Fibroblast of skin of left quadriceps (primary cell): Measurements from ENCODE around the gene CHST15.

Experiments
- DNase-seq, 2 experiments: peaks; one replicate each; pipeline ENCODE4 v3.0.0-alpha.2; 2013; ENCODE audit warnings: low read depth in 2 of 2

CHST15 gene

DNA sequence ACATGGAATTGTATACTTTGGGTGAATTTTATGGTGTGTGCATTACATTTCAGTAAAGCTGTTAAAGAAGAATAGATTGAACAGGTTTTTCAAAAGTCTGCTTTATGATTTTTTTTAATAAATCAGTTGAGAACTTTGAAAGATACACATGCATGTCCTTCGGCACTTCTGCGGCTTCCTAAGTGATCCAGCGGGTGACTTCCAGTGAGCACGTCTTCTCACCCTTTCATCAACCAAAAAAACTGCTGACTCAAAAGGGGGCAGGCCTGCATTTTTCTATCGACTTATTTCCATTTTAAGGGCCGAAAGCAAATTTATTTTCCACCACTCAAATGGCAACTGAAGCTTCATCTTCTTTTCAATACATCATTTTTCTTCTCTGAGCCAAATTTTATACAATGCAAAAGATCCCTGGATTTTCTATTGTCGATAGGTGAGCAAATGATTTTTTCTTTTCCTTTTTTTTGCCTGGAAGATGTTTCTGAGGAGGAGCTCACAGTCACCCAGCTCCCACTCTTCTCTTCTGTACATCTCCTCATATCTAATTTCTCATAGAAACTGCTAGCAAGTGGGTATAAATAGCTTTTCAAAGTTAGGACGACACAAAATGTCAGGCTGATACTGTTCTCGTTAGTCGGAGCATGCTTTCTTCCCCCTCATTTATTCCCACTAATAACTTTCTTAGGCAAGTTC lies 10.2 kb downstream of the CHST15 start:
- no peak for DNase-seq

DNA sequence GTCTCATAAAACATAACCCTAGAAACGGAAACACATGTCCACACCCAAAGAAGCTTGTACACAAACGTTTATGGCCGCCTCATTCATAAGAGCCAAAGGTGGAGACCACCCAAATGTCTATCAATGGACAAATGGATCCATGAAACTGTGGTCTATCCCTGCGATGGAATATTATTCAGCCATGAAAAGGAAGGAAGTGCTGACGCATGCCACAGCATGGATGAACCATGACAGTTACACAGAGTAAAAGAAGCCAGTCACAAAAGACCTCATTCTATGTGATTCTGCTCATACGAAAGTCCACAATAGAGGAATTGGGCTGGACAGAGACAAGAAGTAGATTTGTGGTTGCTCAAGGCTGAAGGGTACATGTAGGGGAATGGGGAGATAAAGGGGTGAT lies 10.8 kb downstream of the CHST15 start:
- DNase-seq: no peak

DNA sequence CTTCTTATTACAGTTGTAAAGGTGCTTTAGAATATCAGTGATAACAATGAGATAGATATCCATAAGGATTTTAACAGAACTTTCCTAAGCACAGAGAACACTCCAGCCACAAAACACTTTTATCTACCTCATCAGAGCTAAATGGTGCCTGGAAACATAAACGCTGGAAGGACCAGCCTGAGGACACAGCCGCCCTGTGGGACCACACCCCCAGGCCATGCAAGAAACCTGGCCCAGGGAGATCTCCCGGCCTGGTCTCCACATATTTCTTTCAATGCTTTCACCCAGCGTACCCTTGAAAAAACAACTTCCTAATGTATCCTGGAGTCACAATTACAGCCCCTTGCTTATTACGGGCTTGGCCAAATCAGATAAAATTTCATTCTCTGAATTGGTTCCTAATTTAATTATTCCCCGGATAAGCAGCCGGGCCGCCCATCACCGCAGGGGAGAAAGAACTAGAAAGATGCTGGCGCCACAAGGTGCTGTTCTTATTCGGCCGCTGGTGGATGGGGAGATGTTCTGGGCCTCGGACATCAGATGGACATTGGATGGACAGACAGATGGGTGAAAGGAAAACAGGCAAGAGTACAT lies 11.8 kb downstream of the CHST15 start:
- no peak for DNase-seq

DNA sequence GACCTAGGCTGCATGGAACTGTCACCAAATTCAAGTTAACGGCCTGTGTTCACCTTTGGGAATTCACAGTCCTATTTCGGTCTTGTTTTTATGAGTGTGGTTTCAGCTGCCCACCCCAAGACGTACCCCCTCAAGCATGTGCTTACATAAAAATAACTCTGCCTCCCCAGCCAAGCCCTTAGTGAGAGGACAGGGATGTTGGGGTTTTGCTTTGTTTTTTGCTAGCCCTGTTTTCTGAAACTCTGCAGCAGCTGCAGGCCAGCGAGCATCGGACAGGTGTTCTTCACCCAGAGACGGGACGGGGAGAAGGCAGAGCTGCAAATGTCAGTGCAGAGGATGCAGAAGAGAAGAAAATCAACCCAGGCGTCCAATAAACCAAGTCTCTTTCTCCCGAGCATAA lies 13.5 kb downstream of the CHST15 start:
- no peak for DNase-seq

DNA sequence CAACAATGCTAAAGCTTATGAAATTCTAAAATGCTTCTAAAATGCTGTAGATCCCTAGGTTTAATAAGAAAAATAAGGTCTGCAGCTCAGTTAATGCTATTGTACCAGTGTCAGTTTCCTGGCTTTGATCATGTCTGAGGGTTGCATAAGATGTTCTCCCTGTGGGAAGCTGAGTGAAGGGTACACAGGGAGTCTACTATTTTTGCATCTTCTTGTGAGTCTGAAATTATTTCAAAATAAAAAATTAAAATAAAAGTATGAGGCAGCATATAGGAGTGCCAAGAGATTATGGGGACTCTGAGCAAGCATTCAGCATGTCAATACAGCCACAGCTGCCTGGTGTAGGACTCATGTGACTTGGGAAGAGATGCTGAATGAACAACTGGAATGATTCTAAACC lies 14.7 kb downstream of the CHST15 start:
- no peak for DNase-seq

DNA sequence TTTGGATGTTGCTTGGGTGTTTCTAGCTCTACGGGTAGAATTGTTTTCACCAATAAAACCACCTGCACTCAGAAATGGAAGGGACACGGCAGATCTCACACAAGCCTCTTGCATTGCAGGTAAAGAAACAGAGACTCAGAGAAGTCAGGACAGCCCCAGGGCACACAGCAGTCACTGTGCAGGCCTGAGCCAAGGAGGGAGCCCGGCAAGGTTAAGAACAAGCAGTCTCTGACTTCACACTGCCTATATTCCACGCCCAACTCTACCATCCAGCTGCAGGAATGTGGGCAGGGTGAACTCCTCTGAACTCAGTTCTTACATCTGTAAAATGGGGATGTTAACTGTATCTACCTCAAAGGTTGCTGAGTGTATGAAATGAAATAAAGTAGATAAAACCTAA lies 15.4 kb downstream of the CHST15 start:
- DNase-seq: no peak

DNA sequence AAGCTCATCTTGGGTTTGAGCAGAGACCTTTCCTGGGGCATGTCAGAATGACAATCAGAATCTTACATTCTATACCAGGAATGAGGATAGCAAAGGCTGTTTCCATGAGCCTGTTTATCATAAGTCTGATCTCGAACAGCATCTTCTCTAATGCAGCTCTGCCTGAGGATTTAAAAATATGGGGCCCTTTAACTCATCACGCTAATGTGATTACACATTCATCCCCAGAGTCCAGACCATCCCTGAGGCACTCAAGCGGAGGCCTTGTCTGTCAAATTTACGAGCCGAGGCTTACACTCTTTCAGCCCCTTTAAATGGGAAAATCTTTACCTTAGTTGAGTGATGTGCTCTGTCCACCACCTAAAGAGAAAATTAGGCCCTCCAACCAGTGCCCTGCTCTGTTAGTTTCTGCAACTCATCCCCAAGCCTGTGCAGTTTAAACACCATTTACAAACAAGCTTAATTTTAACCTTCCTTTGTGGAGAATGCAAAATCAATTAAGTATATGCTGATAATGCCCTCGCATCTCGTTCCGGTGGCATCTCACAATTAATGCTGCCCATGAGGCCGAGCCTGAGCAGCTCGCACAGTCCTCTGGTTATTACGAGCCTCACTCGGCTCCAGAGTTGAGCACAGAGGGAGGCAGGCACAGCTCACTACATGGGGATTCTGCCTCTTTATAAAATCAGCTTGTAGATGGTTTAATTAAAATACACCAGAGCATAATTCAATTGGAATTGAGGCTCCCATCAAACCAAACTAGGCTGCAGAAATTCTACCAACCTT lies 16.0 kb downstream of the CHST15 start:
- no peak for DNase-seq

DNA sequence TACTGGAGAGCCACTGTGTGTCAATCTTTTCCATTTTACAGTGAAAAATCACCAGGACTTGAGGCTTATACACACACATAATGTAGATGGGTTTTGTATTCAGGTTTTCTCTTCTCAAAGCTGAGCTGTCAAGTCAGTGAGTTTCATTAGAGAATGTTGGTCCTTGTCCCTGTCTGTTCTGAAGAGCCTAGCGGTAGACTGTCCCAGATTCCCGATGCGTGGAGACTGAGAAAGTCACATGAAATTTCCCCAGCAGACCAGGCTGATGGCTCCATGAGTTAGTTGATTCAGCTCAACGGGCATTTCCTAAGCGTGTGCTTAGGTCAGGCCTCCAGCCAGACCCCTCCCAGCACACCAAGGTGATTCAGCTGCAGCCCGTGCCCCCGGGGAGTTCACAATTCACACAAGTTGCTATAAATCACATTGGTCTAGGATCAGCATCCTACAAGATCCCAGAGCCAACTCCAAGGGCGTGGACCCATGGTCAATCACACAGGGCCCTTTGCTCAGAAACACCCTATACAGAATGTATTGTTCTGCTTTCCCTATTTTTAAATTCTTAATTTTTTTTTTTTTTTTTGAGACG lies 17.2 kb downstream of the CHST15 start:
- no peak for DNase-seq

DNA sequence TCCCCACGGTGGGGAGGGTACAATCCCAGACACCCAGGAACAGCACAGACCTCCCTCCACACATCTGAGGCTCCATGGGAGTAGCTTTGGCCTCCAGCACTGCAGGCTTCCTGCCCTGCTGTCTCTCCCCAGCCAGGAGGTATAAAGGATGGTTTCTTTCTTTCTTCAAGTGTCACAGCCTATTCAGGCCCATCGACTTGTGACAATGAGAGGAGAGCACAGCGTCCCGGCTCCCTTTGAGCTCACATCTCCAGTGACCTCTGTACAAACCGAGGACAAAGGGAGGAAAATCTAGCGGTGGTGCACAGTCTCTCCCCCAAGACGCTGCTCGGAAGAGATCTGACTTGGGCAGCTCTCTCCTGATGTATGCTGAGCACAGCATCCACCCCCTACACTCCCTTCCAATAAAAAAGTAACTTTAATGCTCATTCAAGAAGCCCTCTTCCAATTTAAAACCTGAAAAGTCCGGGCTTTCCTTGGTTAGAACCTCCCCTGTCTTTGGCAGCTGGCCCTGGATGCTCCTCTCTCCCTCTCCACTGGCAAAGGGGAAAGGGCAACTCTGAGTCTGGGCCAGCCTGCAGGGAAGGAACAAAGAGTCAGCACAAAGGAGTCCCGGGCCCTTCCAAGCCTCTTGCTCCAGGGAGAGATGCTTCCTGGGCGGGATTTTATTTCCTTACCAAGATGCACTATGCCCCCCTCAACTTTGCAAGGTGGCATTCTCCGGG lies 18.0 kb downstream of the CHST15 start:
- no peak for DNase-seq

DNA sequence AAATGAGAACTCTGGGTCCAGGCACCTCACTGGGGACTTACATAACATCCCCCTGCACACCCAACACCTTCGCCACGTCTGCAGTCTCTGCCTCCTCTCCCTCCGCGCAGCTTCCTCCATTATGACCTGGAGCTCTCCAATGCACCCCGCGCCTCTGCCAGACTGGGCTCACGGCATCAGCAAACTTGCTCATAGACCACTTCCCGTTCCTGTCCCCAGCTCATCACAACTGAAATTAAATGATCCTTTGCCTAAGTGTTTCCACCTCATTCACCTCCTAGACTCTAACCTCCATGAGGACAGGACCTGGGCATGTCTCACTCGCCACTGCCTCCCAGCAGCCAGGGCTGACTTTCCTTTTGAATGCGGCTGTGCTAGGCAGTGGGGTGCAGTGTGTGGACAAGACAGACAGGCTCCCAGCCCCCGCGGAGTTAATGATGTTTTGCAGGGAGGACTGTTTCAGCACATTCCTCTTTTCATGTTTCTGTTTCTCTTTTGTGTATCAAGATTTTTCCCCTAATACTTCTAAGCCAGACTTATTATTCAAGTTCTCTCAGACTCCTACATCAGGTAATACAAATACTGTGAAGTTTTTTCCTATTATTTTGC lies 18.8 kb downstream of the CHST15 start:
- no peak for DNase-seq

DNA sequence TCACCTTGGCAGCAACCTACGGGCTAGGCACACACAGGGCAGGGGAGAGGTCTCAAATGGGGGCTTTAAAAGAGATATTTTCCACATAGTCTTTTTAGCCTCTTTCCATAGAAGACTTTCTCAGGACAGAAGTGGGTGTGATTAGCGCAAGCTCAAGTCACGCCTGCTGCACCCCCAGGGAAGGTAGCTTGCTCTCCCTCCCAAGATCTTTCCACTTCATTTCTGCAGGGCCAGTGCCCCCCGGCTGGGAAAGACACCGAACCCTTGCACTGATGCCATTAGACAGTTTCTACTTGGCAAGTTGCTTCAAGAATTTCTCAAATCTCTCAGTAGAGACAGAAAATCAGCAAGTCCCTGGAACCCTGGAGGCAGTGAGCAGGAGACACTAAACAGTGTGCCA lies 19.4 kb downstream of the CHST15 start:
- no peak for DNase-seq

DNA sequence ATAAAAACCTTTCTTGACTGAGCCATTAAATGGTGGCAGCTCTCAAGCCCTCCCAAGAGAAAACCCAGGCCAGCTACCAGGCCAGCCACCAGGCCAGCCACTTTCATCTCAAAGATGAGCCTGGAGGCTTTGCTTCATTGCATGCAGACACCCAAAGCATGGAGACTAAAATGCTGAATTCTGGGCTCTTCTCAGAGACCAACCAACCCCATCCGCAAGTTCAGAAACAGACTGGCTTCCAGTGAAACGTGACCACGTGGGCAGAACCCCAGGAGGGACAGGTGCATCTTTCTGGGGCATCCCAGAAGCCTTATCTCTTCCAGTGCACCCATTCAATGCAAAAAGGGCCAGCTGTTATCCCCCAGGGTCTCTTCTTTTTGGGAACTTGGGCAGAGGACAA lies 20.9 kb downstream of the CHST15 start:
- no peak for DNase-seq

DNA sequence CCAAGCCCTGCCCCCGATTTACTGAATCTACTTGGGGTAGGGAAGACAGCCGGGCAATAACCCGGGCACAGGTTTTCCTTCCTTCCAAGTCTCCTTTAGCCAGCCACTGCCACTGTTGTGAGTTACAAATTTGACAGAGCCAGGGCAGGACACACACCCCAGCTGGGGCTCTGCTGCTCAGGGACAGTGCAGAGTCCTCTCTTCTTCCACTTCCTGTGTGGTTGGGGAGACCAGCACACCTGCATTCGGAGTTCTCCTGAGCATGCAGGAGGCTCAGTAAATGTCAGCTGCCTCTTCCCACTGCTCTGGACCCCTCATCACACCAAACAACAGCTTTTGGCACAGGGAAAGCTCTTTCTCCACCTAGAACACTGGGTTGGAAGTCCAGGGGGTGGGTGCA lies 21.3 kb downstream of the CHST15 start:
- no peak for DNase-seq

DNA sequence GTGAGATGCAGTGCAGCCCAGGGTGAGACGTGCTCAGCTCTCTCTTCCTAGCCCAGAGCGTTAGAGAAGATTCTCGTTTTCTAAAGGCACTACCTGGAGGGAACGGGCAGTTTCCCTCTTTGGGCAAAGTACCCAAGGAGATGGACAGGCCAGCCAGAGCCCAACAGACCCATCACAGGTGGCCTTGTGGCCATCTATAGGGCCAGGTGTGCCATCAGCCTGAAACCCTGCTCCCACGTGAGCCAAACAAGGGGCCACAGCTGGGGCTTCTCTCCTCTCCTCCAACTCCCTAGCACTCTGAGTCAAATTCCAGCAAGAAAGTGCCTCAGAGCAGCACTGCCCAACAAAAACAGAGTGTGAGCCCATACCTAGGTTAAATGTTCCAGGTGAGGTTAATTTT lies 22.3 kb downstream of the CHST15 start:
- no peak for DNase-seq

DNA sequence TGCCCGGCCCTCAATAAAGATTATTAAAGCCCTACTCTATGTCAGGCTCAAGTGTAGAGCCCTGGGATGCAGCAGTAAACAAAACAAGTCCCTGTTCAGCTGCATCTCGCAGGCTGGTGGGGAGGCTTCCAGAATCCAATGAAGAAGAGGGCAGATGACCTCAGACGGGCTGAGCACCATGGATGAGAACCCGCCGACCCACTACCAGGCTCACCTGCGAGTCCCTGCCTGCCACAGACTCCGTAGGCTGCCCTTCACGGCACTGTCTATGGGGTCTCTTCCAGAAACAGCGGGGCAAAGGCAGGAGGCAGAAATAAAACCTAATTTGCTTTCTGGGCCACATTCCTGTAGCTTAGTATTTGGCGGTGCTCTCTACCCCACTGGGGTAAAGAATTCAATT lies 22.7 kb downstream of the CHST15 start:
- DNase-seq: no peak

DNA sequence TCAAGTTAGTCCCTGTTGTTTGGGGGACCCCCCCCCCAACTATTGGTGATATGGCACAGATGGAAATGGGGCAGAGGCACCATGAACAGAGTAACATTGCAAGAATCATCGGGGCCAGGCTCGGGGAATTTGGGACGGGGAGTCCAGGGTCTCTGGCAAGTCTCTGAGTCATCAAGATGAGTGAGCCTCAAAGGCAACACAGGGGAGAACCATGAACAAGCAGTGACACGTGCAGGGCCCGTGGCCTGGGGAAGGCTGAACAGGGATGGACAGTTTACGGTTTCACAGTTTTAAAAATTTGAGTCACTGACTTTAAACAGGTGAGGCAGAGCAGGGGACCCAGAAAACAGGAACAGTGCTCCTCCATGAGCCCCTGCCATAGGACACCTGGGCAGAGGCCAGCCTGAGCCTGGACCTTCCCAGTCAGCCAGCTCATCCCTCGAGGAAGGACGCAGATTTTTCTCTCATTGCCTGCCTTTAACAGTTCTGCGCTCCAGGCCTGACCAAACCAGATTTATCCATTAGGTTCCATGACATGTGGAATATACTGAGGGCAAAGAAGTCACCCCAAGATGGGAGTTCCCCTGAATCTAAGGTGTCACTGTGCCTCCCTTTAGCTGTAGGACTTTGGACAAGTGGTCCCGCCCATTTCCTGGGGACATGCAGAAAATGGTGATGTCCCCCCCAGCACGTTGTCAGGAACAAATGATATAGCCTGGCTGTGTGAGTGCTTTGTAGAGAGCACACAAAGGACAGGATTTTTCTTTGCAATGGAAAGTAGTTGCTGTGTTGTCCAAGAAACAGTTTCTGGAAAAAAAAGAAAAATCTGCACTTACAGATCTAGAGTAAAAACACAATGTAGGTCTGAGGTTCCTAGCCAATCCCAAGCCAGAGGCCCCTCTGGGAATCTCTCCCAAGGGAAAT lies 23.8 kb downstream of the CHST15 start:
- no peak for DNase-seq

DNA sequence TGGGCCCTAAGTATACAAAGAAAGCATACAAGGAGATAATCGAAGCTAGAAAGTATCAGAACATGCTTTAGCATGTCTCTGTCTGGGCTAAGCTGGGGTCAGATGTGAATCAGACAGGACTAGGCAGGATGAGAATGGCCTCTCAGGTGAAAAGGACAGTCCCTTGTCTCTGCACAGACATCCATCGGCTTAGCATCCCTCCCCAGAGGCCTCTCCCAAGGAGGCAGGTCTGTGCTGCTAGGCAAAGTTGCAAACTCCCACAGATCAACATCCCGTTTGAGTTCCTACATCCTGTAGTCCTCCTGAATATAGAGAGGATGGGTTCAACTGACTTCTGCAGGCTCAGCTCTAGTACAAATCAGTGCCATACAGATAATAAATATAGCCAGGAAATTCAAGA lies 24.5 kb downstream of the CHST15 start:
- DNase-seq: no peak

DNA sequence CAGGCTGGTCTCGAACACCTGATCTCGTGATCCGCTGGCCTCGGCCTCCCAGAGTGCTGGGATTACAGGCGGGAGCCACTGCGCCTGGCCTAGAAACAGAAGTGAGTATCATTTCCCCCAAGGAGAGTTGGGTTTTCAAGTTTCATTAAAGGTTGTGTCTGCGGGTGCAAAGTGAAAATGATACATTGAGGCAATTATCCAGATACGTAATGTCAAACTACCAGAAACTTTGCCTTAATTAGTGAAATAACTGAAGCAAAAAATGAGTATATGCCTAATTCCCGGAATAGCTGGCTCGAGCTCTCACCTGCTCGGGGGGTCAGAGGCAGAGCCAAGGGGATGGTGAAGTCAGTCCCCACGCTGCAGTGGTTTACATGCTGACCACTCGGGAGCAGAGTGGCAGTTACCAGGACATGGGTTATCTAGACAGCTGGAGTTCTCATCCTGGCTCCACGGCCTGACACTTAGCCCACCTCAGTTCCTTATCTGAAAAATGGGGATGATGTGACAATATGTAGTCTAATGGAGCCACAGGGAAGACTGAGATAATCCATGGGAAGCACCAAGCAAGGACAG lies 25.5 kb downstream of the CHST15 start:
- DNase-seq: no peak

DNA sequence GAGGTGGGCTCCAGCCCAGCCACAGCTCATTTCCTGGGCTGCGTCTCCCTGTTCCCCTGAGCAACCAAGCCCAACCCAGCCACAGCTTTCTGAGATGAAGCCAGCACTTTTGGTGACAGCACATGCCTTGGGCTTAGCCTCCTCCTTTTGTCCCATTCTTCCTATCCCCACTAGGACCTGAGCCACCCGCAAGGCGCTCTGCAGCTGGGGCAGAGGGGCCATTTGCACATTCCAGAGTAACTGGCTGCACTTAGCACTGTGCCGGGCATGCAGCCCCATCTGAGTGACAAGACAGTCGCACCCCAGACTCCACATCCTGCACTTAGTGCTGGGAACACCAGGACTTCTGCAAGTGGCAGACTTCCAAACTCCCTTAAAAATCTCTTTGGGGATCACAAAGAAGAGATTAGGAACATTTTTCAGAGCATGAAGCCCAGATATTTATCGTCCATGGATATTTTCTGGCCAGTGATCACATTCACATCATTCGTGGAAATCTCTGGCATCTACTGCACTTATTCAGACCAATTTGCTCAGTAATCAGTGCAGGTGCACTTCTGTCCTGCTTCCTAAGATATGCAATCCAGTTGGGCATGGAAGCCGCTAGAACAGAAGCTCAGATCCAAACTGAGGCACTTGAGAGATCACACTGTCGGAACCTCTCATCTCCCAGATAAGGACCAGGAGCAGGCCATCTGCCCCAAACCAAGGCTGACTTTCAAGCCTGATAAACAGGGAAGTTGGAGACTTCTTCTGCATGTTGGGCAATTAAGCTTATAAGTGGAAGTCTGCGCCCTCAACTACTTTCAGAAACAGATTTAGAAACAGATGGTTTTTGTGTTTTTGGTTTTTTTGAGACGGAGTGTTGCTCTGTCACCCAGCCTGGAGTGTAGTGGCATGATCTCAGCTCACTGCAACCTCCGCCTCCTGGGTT lies 26.4 kb downstream of the CHST15 start:
- DNase-seq: no peak
